ENCODE data around the gene NOP10.

DNA sequence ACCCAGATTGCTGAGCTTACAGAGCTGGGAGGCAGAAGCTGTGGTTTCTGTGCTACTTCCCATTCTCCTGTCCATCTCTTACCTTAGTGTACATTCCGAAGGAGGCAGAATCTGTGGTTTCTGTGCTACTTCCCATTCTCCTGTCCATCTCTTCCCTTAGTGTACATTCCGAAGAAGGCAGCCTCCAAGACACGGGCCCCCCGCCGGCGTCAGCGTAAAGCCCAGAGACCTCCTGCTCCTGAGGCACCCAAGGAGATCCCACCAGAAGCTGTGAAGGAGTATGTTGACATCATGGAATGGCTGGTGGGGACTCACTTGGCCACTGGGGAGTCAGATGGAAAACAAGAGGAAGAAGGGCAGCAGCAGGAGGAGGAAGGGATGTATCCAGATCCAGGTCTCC is 11.3 kb upstream of the NOP10 start:
- no peak for TF ChIP-seq YY1 (IDR thresholded peaks at IDR 0.05; ENCODE audit: insufficient read depth, insufficient read length)
- no peak for TF ChIP-seq ZNF274 (IDR thresholded peaks at IDR 0.05; ENCODE audit: low read depth, low read length)

Data from NT2/D1 (cell line).